Stimulated activated CD8-positive, alpha-beta memory T cell treated with anti-CD3 and anti-CD28 coated beads, Interleukin-4, amount 100 ng/mL, for 48 hours (primary cell): ENCODE data around the gene IBA57.

Experiments
- DNase-seq: peaks from one replicate; pipeline ENCODE4 v3.0.0-alpha.2; 2020

The IBA57 gene

DNA sequence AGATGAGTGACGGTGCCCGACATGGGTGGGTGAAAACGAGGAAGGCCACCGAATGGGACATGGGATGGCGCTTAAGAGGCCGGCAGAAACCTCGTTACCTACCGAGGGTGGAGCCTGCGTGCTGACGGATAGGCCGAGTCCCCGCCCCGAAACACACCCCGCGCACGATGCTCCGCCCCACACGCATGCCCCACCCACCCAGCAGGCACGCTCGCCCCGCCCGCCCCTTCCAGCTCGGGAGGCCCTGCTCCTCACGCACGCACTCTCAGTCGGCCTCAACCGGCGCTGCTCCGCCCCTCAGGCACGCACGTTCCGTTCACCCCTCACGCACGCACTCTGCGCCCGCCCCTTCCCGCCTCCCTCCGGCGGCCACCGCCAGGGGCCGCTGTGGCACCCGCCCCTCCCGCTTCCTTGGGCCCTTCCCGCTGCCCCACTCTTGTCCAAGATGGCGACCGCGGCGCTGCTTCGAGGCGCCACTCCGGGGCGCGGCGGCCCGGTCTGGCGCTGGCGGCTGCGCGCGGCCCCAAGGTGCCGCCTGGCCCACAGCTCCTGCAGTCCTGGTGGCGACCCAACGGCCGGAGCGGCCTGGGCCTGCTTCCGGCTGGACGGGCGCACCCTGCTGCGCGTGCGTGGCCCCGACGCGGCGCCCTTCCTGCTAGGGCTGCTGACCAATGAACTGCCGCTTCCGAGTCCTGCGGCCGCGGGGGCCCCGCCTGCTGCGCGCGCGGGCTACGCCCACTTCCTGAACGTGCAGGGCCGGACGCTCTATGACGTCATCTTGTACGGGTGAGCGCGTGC lies at the start of gene IBA57:
Gene IBA57 (plus strand): TSS at position 433 of the 798 bp plus-strand sequence. CDS start 13 bp downstream, at position 446.
- DNase-seq: peak; percentile 99

DNA sequence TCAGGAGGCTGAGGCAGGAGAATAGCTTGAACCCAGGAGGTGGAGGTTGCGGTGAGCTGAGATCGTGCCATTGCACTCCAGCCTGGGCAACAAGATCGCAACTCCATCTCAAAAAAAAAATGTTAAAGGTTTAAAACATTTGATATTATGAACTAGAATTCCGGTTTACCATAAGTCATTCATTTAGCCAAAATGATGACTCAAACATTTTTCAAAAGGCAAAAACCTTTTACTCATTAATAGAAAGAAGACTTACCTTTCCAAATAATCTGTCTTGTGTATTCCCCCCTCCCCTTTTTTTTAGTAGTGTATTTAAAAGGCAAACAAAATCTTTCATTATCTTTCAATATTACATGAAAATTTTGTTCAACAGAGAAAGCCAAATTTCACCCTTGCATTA lies 48.3 kb upstream of the IBA57 start:
- no peak for DNase-seq

DNA sequence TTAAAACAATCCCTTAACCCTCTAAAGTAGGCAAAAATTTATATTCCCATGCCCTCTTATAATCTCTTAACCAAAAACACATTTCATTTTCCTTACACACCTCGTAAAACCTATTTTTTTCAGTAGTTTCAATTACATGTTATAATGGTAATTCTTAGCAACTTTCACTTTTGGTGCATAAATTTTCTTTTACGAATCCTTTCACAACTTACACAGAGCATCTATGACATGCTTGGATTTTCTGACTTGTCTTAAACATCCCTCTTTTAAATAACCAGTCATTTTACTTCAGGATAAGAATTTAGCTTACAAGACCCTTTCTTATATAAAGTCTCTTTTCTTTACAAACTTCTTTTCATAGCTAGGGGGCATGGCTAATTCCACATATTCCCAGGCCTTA lies 47.6 kb upstream of the IBA57 start:
- DNase-seq: no peak

DNA sequence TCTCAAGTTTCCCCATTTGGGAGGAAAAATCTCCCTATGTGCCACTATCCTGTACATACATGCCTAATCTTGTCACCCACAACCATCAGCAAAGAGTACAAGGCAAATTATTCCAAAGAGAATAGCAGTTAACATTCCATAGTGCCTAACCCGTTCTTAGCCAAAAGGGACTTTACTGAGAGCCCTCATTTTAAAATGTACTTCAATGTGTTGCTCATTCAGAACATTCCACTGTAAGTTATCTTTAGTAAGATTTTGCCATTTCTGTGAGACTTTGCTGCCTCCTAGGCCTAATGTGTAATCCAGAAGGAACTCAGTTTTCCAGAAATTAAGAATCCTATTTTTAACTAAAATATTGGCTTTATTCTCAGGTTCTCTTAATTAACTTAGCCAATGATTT lies 45.3 kb upstream of the IBA57 start:
- no peak for DNase-seq

DNA sequence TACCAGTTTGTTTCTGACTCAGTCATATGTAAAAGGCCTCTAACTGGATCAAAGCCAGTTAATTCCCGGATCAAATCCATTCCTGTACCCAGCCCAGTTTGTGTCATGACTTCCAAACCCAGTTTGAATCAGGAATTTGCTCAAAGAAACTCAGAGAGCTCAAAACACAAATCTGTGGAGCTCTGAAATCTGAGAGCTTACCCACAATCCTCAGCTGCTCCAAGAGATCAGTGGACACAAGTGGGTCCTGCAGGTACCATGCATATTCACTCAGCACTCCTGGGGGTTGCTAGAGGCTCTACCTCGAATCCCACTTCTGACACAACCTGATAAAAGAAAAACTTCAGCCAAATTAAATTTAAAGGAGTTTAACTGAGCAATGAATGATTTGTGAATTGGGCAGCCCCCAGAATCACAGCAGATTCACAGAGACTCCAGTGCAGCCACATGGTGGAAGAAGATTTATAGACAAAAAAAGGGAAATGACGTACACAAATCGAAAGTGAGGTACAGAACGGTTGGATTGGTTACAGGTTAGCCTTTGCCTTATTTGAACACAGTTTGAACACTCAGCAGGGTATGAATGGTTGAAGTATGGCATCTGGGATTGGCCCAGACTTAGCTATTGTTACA lies 44.6 kb upstream of the IBA57 start:
- DNase-seq: no peak

DNA sequence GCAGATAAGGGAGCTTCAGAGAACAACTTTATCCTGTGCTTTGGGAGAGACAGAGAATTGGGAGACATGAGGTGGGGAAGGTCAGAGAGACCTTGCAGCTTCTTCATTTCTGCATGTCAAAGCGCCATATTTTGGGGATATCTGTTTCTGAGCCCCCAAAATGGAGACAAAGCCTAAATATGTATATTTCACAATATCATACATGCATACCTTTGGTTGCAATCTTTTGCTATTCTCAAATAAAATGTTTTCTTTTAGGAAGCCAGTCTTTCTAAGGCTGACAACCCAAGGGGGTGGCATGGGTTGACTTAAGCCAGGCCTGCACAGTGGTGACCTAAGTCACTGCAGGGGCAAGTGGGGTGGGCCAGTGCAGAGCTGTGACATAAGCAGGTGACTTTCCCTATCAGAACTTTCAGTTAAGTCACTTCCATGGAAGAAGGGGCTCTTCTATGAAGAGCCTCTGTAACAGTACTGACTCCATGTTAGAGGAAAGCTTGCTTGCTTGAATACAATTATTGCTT lies 42.6 kb upstream of the IBA57 start:
- no peak for DNase-seq

DNA sequence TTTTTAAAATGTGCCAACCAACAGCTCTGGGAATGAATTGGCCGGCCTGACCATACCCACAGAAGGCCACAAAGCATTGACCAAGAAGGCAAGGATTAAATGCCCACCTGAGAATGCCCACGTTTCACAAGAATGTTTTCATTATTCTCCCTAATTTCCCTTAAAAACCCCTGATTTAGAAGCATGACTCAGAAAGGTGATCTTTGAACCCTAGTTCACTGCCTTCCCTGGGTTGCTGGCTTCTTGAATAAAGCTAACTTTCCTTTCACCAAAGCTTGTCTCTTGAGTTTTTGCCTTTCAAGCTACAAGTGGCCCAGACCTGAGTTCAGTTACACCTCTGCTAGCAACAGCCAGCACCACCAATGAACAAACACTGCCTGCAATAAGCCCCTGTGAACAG lies 42.1 kb upstream of the IBA57 start:
- no peak for DNase-seq

DNA sequence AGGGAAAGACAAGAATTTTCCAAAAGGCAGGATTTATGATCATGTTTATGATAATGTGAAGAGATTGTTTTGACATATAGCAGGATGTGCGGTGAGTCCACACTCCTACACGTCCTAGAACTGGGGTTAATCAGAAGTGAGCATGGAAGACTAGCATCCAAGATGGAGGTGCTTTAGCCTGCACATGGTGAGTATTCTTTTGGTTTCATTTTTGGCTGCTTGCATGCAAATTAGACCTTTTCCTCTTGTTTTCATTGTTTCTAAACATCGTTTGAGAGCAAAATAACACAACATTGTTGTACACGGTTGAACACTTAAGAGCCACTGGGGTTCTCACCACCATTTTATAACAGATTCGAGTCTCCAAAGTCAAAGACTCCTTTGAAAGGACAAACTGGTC lies 40.4 kb upstream of the IBA57 start:
- DNase-seq: no peak

DNA sequence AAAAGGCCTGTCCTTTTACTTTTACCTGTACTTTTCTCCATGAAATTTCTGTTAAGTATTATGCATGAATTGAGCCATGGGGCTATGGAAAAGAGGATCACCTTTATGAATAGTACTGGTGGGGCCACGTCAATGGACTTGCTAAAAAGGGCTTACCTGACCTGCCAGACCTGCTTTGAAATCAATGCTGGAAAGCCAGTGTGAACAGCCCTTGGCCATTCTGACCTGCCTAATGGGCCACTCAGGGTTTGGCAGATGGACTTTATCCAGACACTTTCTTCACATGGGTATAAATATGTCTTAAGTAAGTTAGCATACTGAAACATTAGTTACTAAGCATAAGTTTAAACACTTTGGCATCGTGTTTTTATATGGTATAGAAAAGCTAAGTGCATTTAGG lies 33.8 kb upstream of the IBA57 start:
- DNase-seq: no peak

DNA sequence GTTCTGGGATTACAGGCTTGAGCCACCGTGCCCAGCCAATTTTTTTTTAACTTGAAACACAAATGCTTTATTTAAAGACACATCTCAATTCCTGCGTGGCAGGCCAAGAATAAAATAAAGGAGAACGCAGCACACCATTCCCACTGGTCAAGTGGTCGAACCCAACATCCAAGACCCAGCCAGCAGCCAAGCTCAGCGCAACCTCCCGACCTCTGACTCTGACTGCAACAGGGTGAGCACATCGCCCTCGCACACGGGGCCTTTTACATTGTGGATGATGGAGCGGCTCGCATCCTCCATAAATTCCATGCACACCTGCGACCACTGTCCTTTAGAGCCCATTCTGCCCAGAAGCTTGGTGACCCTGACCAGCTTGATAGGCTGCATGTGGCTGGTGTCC lies 31.0 kb upstream of the IBA57 start:
- DNase-seq: no peak

DNA sequence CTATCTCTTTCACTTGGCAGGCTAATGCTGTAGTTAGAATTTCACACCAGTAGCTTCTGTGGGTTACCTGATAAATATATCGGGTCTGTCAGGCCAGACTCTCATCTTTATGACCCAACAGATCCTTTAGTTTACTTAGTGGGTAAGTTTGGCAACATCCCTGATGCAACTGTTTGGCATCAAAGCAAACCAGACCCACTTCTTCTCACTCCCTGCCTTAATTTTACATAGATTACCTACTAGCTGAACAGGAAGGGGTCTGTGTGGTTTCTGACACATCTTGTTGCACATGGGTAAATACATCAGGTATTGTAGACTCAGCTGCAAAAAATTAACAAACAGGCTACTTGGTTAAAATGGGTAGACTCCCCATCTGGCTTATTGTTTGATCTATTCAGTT lies 28.7 kb upstream of the IBA57 start:
- no peak for DNase-seq

DNA sequence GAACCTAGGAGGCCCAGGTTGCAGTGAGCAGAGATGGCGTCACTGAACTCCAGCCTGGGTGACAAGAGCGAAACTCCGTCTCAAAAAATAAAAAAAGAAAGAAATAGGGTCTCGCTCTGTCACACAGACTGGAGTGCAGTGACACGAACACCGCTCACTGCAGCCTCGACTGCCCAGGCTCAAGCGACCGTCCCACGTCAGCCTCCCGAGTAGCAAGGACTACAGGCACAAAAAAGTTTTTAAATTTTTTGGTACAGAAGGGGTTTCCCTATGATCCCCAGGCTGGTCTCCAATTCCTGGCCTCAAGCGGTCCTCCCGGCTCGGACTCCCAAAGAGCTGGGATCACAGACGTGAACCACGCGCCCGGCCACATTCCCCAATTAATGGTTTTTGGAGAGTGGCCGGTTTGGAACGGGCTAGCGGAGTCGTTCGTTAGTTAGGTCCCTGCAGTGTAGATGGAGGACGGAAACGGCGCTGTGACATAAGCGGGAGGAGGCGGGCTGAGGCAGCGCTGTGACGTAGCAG lies 26.1 kb upstream of the IBA57 start:
- DNase-seq: no peak

DNA sequence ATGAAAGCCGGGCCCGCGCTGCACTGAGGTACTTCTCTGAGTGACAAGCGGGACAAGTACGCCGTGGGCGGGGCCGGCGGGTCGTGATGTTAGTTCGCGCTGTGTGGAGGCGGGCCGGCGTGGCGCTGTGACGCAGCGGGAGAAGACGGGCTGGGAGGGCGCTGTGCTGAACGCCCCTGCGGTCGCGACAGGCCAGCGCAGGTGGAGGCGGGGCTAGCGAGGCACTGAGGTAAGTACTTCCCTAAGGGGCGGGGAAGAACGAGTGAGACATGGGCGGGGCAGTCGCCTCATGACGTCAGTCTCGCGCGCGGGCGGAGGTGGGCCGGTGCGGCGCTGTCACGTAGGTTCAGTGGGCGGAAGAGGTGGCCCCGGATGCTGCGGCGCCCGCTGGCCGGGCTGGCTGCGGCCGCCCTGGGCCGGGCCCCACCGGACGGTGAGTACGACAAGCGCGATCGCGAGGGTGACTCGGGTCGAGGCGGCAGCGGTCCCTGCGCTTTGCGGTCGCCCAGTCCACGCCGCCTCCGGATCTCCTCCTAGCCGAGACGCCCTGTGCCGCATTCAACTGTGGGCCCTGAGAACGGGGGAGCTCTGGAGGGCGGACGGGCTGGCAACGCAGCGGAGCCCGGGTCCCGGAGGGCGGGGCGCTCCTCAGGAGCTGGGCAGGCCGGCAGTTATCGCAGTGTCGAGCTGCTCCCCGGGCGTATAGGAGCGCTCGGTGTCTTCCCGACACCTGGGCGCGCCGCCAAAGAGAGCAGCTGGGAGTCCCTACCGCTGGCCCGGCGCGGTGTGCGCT lies 25.5 kb upstream of the IBA57 start, which contains the start of gene GUK1:
Gene GUK1 (plus strand): TSS at position 349 of the 793 bp plus-strand sequence. CDS start 24 bp downstream, at position 373.
- DNase-seq: peak; percentile 100

DNA sequence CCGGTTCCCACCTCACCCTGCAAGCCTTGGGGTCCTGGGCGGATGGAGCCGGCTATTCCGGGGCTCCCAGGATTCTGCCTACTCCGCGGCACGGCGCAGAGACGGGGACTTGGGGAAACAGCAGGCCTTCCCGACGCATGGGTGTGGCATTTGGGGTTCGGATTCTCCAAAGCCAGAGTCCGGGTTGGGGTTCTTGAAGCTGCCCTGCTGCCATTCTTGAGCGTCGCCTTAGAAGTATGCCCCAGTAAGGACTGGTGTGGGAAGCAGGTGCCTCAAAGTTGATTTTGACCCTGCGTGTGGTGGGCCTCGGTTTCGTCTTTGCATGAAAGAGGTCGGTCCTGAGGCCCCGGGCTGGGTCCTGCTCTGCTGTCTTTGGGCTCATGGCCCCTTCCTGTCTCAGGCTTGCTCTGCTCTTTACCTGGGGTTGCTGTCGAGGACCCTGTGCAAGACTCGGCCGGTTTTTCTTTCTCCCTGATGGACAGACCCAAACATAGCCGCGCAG lies 24.8 kb upstream of the IBA57 start:
- no peak for DNase-seq

DNA sequence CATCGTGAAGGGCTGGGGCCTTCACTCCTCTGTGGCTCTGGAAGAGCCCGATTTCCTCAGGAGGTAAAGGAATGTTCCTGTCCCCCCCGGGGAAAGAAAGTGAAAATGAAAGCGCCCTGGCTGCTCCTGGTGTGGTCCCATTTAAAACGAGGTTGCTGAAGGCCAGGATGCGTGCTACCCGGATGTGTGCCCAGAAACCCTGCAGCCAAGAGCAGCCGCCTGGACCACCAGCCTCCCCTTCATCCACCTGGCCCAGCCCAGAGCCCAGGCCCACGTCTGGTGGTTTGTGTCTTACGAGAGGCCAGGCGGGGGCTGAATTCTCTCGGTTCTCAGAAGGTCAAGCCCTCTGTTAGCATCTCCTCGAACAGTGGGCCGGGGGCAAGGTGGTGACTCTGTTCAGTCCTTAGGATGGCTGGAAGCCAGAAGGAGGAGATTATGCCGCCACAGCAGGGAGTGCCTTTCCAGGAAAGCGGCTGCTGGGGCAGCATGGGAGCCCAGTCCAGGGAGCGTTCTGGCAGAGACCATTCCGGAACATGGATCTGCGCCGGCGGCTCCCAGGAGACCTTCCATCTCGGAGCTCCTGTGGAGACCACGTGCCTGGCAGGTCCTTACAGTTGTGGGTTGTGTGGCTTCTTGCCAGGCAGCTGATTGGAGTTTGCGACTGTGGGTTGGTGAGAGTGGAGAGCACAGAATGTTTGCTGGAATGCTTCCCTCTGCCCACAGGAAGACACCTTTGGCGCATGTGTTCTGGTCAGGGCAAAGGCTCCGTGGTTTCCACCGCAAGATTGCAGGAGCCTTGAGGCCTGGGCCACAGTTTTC lies 24.2 kb upstream of the IBA57 start:
- no peak for DNase-seq

DNA sequence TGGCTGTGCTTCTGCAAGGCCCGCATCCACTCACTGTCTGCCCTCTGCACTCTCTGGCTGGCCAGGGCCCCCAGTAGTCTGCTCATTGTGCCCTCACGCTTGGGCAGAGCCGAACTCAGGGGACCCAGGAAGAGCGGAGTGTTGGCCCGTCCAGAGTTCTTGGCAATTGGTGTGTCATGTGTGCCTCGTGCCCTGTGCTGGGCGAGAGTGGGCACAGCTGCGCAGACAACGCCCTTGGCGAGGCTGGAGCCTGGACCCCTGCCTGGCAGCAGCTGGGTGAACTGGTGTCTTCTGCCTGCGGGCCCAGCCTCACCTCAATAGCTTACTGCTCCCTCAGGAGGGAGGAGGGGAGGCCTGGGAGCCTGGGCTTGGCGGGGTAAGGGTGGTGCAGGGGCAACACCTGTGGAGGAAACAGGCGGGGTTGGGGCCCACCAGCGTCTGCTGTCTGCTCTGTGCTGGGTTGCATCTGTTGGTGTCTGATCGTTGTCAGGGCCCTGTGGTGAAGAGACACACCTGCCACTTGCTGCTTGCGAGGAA lies 23.4 kb upstream of the IBA57 start:
- no peak for DNase-seq

DNA sequence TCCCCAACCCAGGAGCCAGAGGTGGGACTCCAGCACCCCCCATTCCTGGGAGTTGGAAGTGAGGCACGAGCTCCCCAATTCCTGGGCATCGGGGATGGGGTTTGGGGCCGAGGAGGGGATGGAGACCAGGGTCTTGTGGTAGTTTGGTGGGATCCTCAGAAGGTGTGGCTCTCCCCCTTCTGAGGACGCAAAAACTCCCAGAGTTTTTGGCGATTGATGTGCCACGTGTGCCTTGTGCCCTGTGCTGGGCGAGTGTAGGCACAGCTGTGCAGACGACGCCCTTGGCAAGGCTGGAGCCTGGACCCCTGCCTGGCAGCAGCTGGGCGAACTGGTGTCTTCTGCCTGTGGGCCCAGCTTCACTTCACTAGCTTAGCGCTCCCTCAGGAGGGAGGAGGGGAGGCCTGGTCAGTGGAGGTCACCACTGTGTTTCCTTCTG lies 22.9 kb upstream of the IBA57 start:
- no peak for DNase-seq

DNA sequence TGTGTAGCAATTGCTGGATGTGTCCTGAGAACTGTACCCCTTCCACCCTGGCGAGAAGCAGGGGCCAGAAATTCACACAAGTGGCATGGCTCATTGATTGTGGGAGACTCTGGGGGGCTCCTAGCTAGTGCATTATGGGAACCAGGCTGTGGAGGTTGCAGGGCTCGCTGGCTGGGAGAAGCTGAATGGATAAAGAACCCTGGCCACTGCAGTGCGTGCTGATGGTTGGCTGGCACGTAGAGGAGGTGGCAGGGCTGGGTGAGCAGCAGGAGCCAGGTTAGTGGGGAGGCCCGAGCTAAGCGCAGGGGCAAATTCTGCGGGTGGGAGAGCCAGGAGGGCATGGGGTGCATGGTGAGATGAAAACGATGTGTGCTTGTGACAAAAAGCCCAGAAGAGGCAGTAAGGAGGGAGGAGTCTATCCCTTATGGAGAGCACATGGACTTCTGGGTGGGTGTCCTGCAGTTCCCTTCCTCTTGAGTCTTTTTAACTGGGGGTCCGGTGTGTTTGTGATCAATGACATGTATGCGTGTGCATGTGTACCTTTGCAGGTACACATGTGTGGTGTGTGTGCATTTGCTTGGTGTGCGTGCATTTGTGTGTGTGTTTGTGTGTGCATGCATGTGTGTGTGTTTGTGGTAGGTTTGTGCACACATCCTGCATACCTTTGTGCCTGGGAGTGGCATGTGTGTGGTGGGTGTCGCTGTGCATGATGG lies 22.0 kb upstream of the IBA57 start:
- DNase-seq: no peak

DNA sequence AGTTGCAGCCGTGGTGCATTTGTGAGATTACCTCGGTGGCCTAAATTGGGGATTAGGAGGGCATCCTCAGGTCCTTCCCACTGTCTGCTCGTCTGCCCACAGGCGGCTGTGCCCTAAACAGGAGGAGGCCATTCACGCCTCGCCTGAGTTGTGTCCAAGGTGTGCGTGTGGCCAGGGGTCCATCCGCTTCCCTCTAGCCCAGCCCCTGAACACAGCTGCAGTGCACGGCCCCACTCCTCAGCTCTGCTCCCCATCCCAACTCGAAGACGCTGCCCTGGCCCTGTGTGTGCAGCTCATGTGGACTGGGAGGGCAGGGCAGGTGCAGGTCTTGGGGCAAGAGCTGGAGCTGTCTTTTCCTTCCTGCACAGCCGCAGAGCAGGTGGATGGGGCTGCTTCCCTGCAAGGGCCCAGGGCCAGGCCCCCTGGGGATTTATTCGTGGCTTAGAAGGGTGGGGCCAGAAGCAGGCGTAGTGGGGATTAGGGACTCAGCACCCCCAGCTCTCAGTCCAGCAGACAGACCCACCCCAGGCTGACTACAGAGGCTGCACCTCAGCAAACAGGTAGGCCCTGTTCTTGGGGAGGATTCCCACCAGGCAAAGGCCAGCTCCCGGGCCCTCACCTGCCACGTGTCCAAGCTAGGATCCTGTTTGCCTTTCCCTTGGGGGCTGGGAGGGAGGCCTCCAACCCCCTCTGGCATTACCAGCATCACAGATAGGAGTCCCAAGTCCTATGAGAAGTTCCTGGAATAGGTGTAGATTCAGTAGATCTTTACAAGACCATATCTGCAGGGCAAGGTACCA lies 21.2 kb upstream of the IBA57 start:
- no peak for DNase-seq

DNA sequence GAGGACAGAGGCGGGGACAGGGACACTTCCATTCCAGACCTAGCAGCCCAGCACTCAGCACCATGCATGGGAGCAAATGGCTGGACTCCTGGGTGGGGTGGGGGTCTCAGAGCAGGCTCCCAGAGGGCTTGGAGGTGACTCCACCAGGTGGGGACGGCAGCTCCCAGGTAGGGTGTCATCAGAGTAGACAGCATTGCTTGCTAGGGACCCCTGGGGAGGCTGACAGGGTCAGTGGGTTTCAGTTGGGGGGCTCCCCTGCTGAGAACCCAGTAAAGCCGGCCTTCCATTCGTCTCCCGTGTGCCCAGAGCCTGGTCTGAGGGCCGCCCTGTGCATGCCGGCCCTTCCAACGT lies 20.6 kb upstream of the IBA57 start:
- no peak for DNase-seq
